Heart left ventricle (tissue), 13 donors: ENCODE results near the gene CHN2.

ENCODE experiments used
- CTCF ChIP-seq, 12 donors: fragments of 200-600 bp; sonication (generic) in 4 of 12; IDR thresholded peaks; one replicate each; pipeline versions ENCODE4 v1.5.0 to v1.8.0; 2018 to 2022; ENCODE audit warnings: antibody characterized with exemption in 12 of 12, mild to moderate bottlenecking in 5 of 12
- POLR2A ChIP-seq, 2 donors: fragments of 450-650 bp; IDR thresholded peaks; one replicate each; pipeline ENCODE4 v1.6.1; 2017; ENCODE audit warnings: antibody characterized with exemption in 2 of 2, mild to moderate bottlenecking in 2 of 2, moderate library complexity in 2 of 2
- donor health status: ischemic (EF 13 %, LVEDD 7.1; RV severe dilation, severe dysfunction).
- donor health status: DM: no; HTN: yes; CAD: no.
- donor health status: DM: no; HTN: no; CAD: no.
- donor health status: ischemic (EF 25% LVEDD 6.9; RV normal size, moderate dysfunction).
- donor health status: ischemic (EF 25% LVEDD 5.7; RV mildly dilated, moderate dysfunction).
- donor health status: ischemic (EF 35%, LVEDD 5.7; RV mildly dilated, moderate dysfunction).
- donor health status: nonischemic (EF 11% LVEDD 7.7; RV severe dilation, severe dysfunction).
- donor health status: DM: yes; HTN: yes; CAD: no.
- donor health status: PGD.
- donor health status: ischemic (EF 29% LVEDD 5.4; RV normal size, mild dysfunction).
- donor health status: nonischemic (EF 23%, LVEDD 6.1; RV moderate dilation, normal function).

GRCh38 chr7:29270594-29271318 is 76.2 kb downstream of the CHN2 start:
- TF ChIP-seq CTCF (IDR thresholded peaks at IDR 0.05) (no peak), POLR2A (IDR thresholded peaks at IDR 0.05) (no peak)
